Activated T-cell treated with anti-CD3 and anti-CD28 coated beads, Interleukin-2, amount 50 U/mL, for 72 hours (primary cell): ENCODE measurements around the gene KIAA1328. TPM values are rescaled to one million over a fixed set of nuclear protein-coding genes. Genes with fewer than 3 reads are reported as not detected.
A peak's percentile ranks its signal among the peaks of the same experiment; 100 is the strongest.

ENCODE experiments used
- ATAC-seq, 2 donors: fragments of 150-1000 bp; cut with Tn5 transposase; replicated peaks in 1 of 2; 2 replicates each; pipeline ENCODE4 v1.10.0; 2021; ENCODE audit warnings: moderate library complexity in 2 of 2, mild to moderate bottlenecking in 1 of 2
- DNase-seq, 2 donors: peaks; one replicate each; pipeline ENCODE4 v3.0.0; 2021 to 2022; ENCODE audit warnings: mixed read lengths in 1 of 2
- H3K27ac Mint-ChIP-seq: one replicate; pipeline ENCODE4 v1.8.0; 2022; ENCODE audit warnings: mild to moderate bottlenecking, moderate library complexity, mixed read lengths
- H3K27me3 Mint-ChIP-seq: one replicate; pipeline ENCODE4 v1.8.0; 2022; ENCODE audit warnings: low read depth, mixed read lengths
- H3K36me3 Mint-ChIP-seq, 2 donors: one replicate each; pipeline ENCODE4 v1.8.0; 2022; ENCODE audit warnings: mixed read lengths in 2 of 2, mild to moderate bottlenecking in 1 of 2; ENCODE audit not compliant: insufficient read depth in 2 of 2
- H3K4me1 Mint-ChIP-seq: one replicate; pipeline ENCODE4 v1.8.0; 2022; ENCODE audit warnings: low read depth, mixed read lengths
- H3K4me3 Mint-ChIP-seq, 2 donors: one replicate each; pipeline ENCODE4 v1.8.0; 2022; ENCODE audit warnings: mild to moderate bottlenecking in 2 of 2, mixed read lengths in 2 of 2, moderate library complexity in 2 of 2
- H3K9me3 Mint-ChIP-seq, 2 donors: one replicate each; pipeline ENCODE4 v1.8.0; 2022; ENCODE audit warnings: mixed read lengths in 2 of 2
- total RNA-seq, 2 donors: library from RNA; stranded (reverse); gene quantifications; one replicate each; pipeline ENCODE4 v1.2.3, GENCODE V29; 2022

KIAA1328 gene
- total RNA-seq, 2 donors from 2014 or later = 7.8 to 9.4 TPM

- no peaks in the 10 kb centered on the region for H3K27me3 Mint-ChIP-seq
- DNase-seq (no peak), ATAC-seq (no peak)
- no peak overlapping the region for H3K4me3 Mint-ChIP-seq
- peaks cover 3% of the 10 kb centered on the region in 2 donors for H3K9me3 Mint-ChIP-seq
- H3K36me3 Mint-ChIP-seq = no peaks in the 10 kb centered on the region
- H3K27ac Mint-ChIP-seq = no peak overlapping the region
- H3K4me1 Mint-ChIP-seq = no peaks in the 10 kb centered on the region
These were observed 436.5 kb downstream of the KIAA1328 start for GRCh38 chr18:37265382-37265781.

- peaks cover 3 to 5% of the 10 kb centered on the region in 2 donors for H3K9me3 Mint-ChIP-seq
- no peaks in the 10 kb centered on the region for H3K4me1 Mint-ChIP-seq
- ATAC-seq (no peak), DNase-seq (no peak)
- H3K36me3 Mint-ChIP-seq = no peaks in the 10 kb centered on the region
- no peak overlapping the region for H3K27ac Mint-ChIP-seq
- no peaks in the 10 kb centered on the region for H3K27me3 Mint-ChIP-seq
- H3K4me3 Mint-ChIP-seq = no peak overlapping the region
These were observed 437.4 kb downstream of the KIAA1328 start for GRCh38 chr18:37266290-37266689.

- peak; percentile 29 to 39 for DNase-seq
- Mint-ChIP-seq H3K4me3 (no peak overlapping the region), H3K9me3 (peaks cover under 1 to 8% of the 10 kb centered on the region in 2 donors), H3K4me1 (no peaks in the 10 kb centered on the region), H3K27me3 (peaks cover 7% of the 10 kb centered on the region), H3K27ac (no peak overlapping the region), H3K36me3 (peaks cover 0 to 2% of the 10 kb centered on the region in 2 donors)
- no peak for ATAC-seq
These were observed 441.2 kb downstream of the KIAA1328 start for GRCh38 chr18:37270038-37270665.

- no peak for ATAC-seq
- Mint-ChIP-seq H3K9me3 (peaks cover 0 to 8% of the 10 kb centered on the region in 2 donors), H3K27ac (no peak overlapping the region), H3K27me3 (peaks cover 10% of the 10 kb centered on the region), H3K36me3 (peaks cover 2 to 4% of the 10 kb centered on the region in 2 donors), H3K4me1 (no peaks in the 10 kb centered on the region), H3K4me3 (no peak overlapping the region)
- no peak for DNase-seq
These were observed 441.7 kb downstream of the KIAA1328 start for GRCh38 chr18:37270666-37271052.

GRCh38 chr18:37272226-37272625, 443.3 kb downstream of the KIAA1328 start:
- Mint-ChIP-seq H3K36me3 (peaks cover 5 to 8% of the 10 kb centered on the region in 2 donors), H3K9me3 (peaks cover 0 to 8% of the 10 kb centered on the region in 2 donors), H3K4me1 (peaks cover 5% of the 10 kb centered on the region), H3K27ac (no peak overlapping the region), H3K4me3 (no peak overlapping the region), H3K27me3 (peaks cover 16% of the 10 kb centered on the region)
- DNase-seq = no peak
- ATAC-seq = no peak

- Mint-ChIP-seq H3K9me3 (peaks cover 0 to 8% of the 10 kb centered on the region in 2 donors), H3K27me3 (peaks cover 16% of the 10 kb centered on the region), H3K4me3 (no peak overlapping the region), H3K4me1 (peaks cover 5% of the 10 kb centered on the region), H3K36me3 (peaks cover 5 to 8% of the 10 kb centered on the region in 2 donors), H3K27ac (no peak overlapping the region)
- DNase-seq = no peak
- ATAC-seq = no peak
These were observed 443.9 kb downstream of the KIAA1328 start for GRCh38 chr18:37272841-37273240.

- H3K27ac Mint-ChIP-seq = no peak overlapping the region
- DNase-seq = no peak
- H3K27me3 Mint-ChIP-seq = peaks cover 16% of the 10 kb centered on the region
- H3K4me3 Mint-ChIP-seq = no peak overlapping the region
- H3K36me3 Mint-ChIP-seq = peaks cover 5 to 8% of the 10 kb centered on the region in 2 donors
- no peak for ATAC-seq
- peaks cover 0 to 8% of the 10 kb centered on the region in 2 donors for H3K9me3 Mint-ChIP-seq
- H3K4me1 Mint-ChIP-seq = peaks cover 5% of the 10 kb centered on the region
These were observed 445.6 kb downstream of the KIAA1328 start for GRCh38 chr18:37274309-37275236.

- peaks cover 5% of the 10 kb centered on the region for H3K4me1 Mint-ChIP-seq
- H3K27me3 Mint-ChIP-seq = peaks cover 16% of the 10 kb centered on the region
- H3K27ac Mint-ChIP-seq = no peak overlapping the region
- peaks cover 5 to 8% of the 10 kb centered on the region in 2 donors for H3K36me3 Mint-ChIP-seq
- no peak for ATAC-seq
- H3K9me3 Mint-ChIP-seq = peaks cover 0 to 5% of the 10 kb centered on the region in 2 donors
- no peak for DNase-seq
- H3K4me3 Mint-ChIP-seq = no peak overlapping the region
These were observed 446.4 kb downstream of the KIAA1328 start for GRCh38 chr18:37275237-37275741.

GRCh38 chr18:37276111-37276890, 447.4 kb downstream of the KIAA1328 start:
- DNase-seq (no peak), ATAC-seq (no peak)
- H3K36me3 Mint-ChIP-seq = peaks cover 5 to 8% of the 10 kb centered on the region in 2 donors
- H3K9me3 Mint-ChIP-seq = peaks cover 0 to 2% of the 10 kb centered on the region in 2 donors
- H3K27me3 Mint-ChIP-seq = peaks cover 16% of the 10 kb centered on the region
- H3K27ac Mint-ChIP-seq = no peak overlapping the region
- H3K4me1 Mint-ChIP-seq = peaks cover 5% of the 10 kb centered on the region
- H3K4me3 Mint-ChIP-seq = no peak overlapping the region

GRCh38 chr18:37277804-37278203, 448.9 kb downstream of the KIAA1328 start:
- H3K4me3 Mint-ChIP-seq = no peak overlapping the region
- H3K4me1 Mint-ChIP-seq = peaks cover 5% of the 10 kb centered on the region
- peaks cover 5 to 8% of the 10 kb centered on the region in 2 donors for H3K36me3 Mint-ChIP-seq
- peaks cover 16% of the 10 kb centered on the region for H3K27me3 Mint-ChIP-seq
- ATAC-seq (no peak), DNase-seq (no peak)
- no peak overlapping the region for H3K27ac Mint-ChIP-seq
- H3K9me3 Mint-ChIP-seq = no peaks in the 10 kb centered on the region
